Stimulated activated CD4-positive, alpha-beta T cell treated with anti-CD3 and anti-CD28 coated beads, Interleukin-15, amount 100 ng/mL, for 24 hours (primary cell): ENCODE measurements around the gene HSD11B2.

Experiments used
- DNase-seq: peaks from one replicate; pipeline ENCODE4 v3.0.0-alpha.2; 2020

The HSD11B2 gene

GRCh38 chr16:67436640-67437193 lies 5.8 kb downstream of the HSD11B2 start:
- DNase-seq = no peak

GRCh38 chr16:67437513-67437912 lies 6.6 kb downstream of the HSD11B2 start:
- no peak for DNase-seq

DNA sequence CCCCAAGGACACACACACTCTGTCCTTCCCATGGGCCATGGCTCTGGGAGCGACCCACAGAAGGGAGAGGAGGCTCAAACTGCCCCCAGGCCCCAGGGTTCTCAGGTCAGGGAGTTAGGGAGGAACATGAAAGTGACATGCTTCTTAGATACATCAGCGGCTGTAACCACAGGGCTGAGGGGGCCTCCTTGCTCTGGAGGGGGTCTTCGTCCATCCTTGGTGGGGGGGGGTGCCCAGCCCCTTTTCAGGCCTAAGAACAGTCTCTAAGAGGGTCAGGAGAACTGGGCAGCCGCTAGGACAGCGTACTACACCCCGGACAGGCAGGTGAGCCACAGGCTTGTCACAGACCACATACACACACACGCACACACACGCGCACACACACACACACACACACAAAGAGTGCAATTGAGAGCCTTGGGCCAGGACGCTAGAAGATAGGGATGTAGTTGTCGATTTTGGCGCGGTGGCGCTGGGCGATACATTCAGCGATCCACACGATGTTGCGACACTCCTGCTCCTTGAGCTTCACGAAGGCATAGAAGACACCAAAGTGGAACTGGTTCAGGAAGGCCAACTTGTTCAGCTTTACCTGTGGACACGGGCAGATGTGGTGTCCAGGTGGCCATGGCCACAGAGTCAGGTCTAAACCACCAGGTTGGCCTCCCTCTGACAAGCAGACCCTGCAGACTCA lies 7.3 kb downstream of the HSD11B2 start:
- DNase-seq = no peak

GRCh38 chr16:67438824-67439393 lies 8.0 kb downstream of the HSD11B2 start:
- no peak for DNase-seq

DNA sequence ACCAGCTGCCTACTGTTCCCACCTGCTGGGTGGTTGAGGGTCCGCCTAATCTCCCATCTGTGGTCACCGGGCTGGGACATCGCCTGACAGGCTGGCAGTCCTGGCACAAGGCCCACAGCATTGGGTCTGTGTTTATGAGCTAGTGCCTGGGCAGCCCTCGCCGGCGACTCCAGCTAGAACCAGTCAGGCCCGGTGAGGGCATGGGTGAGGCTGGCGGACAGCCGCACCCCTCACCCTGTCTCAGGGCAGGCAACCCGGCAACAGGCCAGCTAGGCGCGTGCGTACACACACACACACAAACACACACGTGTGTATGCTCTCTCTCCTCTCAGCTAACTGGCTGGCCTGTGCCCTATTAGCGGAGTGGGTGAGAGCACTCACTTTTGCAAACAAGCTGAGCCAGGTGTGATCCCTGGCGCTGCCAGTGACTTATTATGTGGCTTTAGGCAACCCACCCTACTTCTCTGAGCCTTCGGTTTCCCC lies 10.4 kb downstream of the HSD11B2 start:
- DNase-seq = no peak

GRCh38 chr16:67441907-67442306 lies 11.0 kb downstream of the HSD11B2 start:
- no peak for DNase-seq

- no peak for DNase-seq
Measured at GRCh38 chr16:67442581-67443255, 11.8 kb downstream of the HSD11B2 start.

- no peak for DNase-seq
Measured at GRCh38 chr16:67443265-67443664, 12.3 kb downstream of the HSD11B2 start.

DNA sequence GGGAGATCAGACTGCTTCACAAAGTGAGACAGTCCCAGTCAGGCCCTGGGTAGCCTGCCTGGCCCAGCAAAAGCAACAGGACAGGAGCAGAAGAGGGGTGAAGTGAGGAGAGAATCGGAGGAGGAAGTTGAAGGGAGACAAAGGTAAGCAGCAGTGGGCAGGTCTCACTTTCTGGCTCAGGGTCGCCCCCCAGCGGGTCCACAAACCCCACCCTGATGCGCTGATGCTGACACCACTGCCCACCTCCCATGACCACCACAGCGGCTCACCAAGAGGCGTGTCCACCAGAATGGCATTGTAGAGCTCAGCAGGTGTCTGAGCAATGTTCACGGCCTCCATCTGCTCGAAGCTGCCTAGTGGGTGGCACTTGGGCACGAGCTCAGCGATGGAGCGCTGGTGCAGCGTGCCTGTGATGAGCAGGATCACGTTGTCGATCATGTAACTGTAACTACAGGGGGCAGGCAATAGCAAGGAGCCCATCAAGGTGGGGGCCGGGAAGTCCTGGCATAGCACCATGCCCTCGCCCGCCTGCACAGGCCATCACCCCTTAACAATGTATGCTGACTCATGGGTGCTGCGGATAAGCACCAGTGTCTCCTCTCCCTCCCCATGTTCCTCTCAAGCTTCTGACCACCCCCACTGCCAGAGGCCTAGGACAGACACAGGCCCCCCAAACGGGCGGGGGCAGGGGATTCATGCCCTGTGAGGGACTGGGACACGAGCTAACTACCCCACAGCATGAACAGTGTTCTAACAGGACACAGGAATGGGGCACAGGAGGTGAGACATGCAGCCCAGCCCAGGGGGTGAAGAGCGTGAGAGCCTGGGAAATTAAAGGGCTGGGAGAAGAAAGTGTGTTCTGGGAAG lies 13.6 kb downstream of the HSD11B2 start:
- DNase-seq = no peak

DNA sequence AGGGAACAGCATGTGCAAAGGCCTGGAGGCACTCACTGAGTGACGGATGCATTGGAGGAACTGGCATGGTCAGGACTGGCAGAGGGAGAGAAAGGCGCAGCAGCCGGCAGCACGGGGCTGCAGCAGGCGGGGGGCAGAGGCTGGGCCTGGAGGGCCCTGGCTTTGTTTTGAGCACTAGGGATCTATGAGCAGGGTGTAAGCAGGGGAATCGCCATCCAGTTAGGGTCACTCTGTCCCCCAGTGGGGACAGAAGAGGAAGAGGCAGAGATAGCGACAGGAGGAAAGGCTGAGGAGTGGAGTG lies 14.2 kb downstream of the HSD11B2 start:
- DNase-seq = no peak

- DNase-seq = no peak
Measured at GRCh38 chr16:67445441-67445912, 14.6 kb downstream of the HSD11B2 start.

DNA sequence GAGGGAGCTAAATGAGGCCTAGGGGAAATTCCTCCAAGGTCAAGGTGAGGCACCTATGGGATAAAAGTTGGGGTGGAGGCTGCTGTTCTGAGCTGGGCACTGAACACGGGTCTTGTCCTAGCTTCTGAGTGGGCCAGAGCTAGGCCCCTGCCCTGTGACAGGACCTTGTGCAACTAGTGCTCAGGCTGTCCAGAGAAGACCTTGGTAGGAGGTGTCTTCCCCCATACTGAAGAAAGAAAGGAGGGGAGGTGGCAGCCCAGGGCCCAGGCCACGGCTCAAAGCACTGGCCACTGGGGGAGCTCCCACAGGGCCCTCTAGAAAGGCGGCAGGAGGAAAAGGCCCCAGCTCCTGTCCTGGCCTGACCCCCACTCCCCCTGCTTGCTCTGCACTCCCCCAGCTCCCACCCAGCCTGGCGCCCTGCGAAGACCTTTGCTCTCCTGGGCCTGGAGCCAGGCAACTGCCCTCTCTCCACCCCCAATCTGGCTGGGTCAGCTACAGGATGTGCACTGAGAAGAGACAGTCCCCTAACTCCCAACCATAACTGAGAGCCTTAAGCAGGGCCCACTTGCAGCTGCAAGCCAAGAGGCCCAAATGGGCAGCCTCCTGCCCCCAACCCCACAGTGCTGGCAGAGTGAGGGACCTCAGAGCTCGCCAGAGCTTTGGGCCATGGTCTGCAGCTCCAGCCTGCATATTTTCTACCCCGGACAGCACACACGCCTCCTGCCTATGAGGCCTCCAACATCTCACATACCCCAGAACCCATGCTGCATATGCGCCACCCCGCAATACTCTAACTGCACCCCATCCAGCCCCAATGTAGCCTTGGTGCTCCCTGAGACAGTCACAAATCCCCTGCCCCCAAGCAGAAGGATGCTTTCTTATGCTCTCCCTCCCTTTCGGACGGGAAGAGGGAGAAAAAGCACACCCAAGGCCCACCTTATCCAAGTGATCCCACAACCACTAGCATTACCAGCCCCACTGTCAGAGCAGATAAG lies 15.3 kb downstream of the HSD11B2 start:
- no peak for DNase-seq

DNA sequence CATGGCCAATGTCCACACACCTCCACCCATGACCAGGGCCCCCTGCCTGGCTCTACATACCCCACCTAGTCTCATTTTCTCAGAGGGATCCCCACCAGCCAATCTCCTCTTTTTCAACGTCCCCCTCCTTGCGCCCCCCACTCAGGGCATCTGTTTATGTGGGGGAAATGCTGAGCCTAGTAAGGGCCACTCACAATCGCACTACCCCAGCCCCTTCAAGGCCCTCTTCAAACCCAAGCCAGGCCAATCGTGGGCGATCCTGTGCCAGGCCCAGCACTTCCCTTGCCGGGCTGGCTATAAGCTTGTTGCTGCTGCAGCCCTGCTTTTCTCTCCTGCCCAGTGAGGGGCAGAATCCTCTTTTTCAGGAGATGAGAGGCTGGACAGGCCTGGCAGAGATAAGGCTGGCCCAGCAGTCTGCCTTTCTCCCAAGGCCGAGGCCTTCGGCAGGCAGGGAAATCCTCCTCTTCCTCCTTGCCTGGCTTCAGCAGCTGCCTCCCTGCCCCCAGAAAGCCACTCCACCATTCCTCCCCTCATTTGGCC lies 16.1 kb downstream of the HSD11B2 start:
- no peak for DNase-seq

- peak; percentile 84 for DNase-seq
Measured at GRCh38 chr16:67447508-67448076, 16.7 kb downstream of the HSD11B2 start.

GRCh38 chr16:67448580-67448979 lies 17.7 kb downstream of the HSD11B2 start:
- no peak for DNase-seq

GRCh38 chr16:67449336-67449735 lies 18.4 kb downstream of the HSD11B2 start:
- DNase-seq = no peak

DNA sequence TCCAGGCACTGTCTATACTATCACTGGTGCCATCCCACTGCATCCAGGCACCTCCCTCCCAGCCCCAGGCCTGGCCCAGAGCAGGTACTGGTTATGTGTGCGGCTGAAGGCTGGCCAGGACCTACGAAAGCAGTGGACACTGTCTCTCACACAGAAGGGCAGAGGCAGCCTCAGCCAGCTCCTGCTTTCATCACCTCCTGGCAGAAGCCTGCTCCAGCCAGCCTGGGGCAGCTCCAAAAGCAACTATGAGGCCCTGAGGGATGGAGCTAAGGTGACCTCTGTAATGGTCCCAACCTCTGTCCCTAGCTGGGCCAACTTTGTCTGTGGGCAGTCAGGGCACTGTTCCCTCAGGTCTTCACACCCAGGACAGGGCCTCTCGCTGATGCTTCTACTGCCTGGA lies 18.8 kb downstream of the HSD11B2 start:
- DNase-seq = no peak

GRCh38 chr16:67451061-67451703 lies 20.3 kb downstream of the HSD11B2 start:
- DNase-seq = no peak

DNA sequence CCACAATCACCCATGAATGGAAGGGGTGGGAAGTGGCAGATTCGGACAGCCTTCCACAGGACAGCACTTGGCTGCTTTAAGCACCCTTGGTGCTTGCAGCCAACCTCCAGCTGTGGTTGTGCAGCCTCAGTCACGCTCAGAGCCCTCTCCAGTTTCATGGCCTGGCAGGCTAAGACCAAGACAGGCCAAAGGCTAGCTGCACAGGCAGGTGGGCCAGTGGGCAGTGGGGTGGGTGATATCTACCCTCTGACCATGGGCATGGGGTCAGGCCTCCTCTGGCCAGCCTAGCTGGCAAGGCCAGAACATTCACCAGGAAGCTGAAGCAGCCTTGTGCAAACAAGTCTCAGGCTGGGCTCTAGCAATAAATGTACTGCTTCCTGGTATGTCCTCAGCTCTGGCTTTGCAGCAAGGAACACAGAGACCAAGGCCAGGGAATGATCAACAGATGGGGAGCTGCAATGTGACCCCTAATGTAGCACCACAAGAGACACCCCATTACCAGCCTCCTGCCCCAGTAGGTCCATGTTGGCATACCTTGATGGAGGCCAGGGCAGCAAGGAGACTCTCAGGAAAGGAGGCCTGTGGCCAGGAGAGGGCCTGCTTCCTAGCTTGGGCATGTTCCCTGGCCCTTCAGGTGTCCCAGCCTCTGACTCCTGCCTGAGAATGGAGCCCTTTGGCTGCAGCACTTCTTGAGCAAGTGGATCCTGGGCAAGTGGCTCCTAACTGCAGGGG lies 20.9 kb downstream of the HSD11B2 start:
- no peak for DNase-seq

DNA sequence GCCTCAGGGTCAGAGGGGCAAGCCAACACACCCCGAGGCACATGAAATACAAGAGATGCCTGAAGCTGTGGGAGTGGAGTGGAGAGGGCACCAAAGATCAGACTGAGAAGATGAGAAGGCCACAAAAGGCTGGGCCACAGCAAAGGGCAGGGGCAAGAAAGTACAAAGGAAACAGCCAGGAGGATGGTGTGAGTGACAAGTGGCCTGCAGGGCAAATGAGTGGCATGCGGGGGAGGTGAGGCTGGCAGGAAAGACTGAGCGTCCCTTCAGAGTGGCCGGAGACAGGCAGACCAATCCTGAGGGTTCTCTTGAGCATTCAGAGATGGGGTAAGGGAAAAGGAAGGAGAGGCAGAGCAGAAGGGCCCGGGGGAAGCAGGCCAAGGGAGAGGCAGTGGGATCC lies 23.2 kb downstream of the HSD11B2 start:
- no peak for DNase-seq
